ENCODE data around the gene PSG3. TPM values are rescaled to one million over a fixed set of nuclear protein-coding genes. Genes with fewer than 3 reads are reported as not detected.
"Not testable (repeated sequence)": the region's sequence is repeated elsewhere in the genome, so short reads cannot be mapped to it uniquely, and the experiment has no call there.

PSG3 gene
- total RNA-seq (2021) = not detected in 2 replicates
- long read RNA-seq = 0 reads

GRCh38 chr19:42740381-42740780 is at the start of gene PSG3:
TSS of gene PSG3 (minus strand) at chr19:42740481. CDS start at chr19:42740384, 97 bp downstream.
- not testable (repeated sequence) for H2BK5ac ChIP-seq (ENCODE audit: insufficient read length, low read length); H2AFZ ChIP-seq (ENCODE audit: low read length); H4K8ac ChIP-seq (replicated peaks; ENCODE audit: insufficient read length, low read depth, low read length); H3K9ac ChIP-seq (ENCODE audit: extremely low read depth, insufficient read length, low read length); H4K20me1 ChIP-seq (ENCODE audit: control insufficient read depth, insufficient read depth, insufficient read length); H3K56ac ChIP-seq (ENCODE audit: insufficient read length, low read depth, low read length); H2BK20ac ChIP-seq (ENCODE audit: low read depth, low read length, poor library complexity, severe bottlenecking); H3K14ac ChIP-seq (ENCODE audit: insufficient read depth, low read length); H2BK120ac ChIP-seq (ENCODE audit: low read depth, low read length, poor library complexity, severe bottlenecking); H3K18ac ChIP-seq (ENCODE audit: insufficient read length, low read depth, low read length); H3K79me1 ChIP-seq (ENCODE audit: insufficient read depth, low read depth, low read length, poor library complexity, severe bottlenecking); H3K4ac ChIP-seq (ENCODE audit: low read depth, low read length); H3K4me1 ChIP-seq (ENCODE audit: insufficient read depth, low read length); H2AK5ac ChIP-seq (ENCODE audit: insufficient read length, low read length); H3K23me2 ChIP-seq (ENCODE audit: insufficient read length, low read depth, low read length, poor library complexity, severe bottlenecking); H3K27ac ChIP-seq (ENCODE audit: insufficient read length, low read depth, low read length); H3T11ph ChIP-seq (ENCODE audit: low read length); H2BK12ac ChIP-seq (ENCODE audit: insufficient read length, low read depth, low read length); H4K91ac ChIP-seq (ENCODE audit: insufficient read length, low read depth, low read length); DNase-seq; H3K79me2 ChIP-seq (ENCODE audit: insufficient read depth, low read length); H3K27me3 ChIP-seq (ENCODE audit: insufficient read depth, low read length); H3K4me2 ChIP-seq (ENCODE audit: insufficient read depth, insufficient read length, low read length); H2BK15ac ChIP-seq (ENCODE audit: low read depth, low read length); H3K4me3 Mint-ChIP-seq; H3K23ac ChIP-seq (ENCODE audit: insufficient read length, low read depth, low read length); H4K5ac ChIP-seq (ENCODE audit: insufficient read length, low read depth, low read length); H3K27me3 Mint-ChIP-seq (ENCODE audit: low read depth); H3K4me1 Mint-ChIP-seq; H3K27ac Mint-ChIP-seq
- peaks cover 45% of the 10 kb centered on the region for H3K9me3 ChIP-seq (ENCODE audit: control insufficient read depth, low read depth, low read length)
- Mint-ChIP-seq H3K9me3 (peaks cover 92 to 94% of the 10 kb centered on the region in 2 experiments), H3K36me3 (ENCODE audit: insufficient read depth in 1 of 3, low read depth in 3 of 3) (peaks cover 8 to 27% (median 15%) of the 10 kb centered on the region in 3 experiments; a peak in 6 of 7 replicates)
- WGBS (ENCODE audit: extremely low coverage, insufficient read length, low lambda C conversion rate) = no CpG with 5 or more reads among the region's 4 CpGs

- not testable (repeated sequence) for H2AK5ac ChIP-seq (ENCODE audit: insufficient read length, low read length); H4K91ac ChIP-seq (ENCODE audit: insufficient read length, low read depth, low read length); H2BK12ac ChIP-seq (ENCODE audit: insufficient read length, low read depth, low read length); H2BK5ac ChIP-seq (ENCODE audit: insufficient read length, low read length); H3K27me3 ChIP-seq (ENCODE audit: insufficient read depth, low read length); H2BK20ac ChIP-seq (ENCODE audit: low read depth, low read length, poor library complexity, severe bottlenecking); H3K23me2 ChIP-seq (ENCODE audit: insufficient read length, low read depth, low read length, poor library complexity, severe bottlenecking); H3K36me3 Mint-ChIP-seq (ENCODE audit: insufficient read depth in 1 of 3, low read depth in 3 of 3); H4K5ac ChIP-seq (ENCODE audit: insufficient read length, low read depth, low read length); H4K8ac ChIP-seq (replicated peaks; ENCODE audit: insufficient read length, low read depth, low read length); H3K4me3 Mint-ChIP-seq; H3T11ph ChIP-seq (ENCODE audit: low read length); H2BK120ac ChIP-seq (ENCODE audit: low read depth, low read length, poor library complexity, severe bottlenecking); H3K18ac ChIP-seq (ENCODE audit: insufficient read length, low read depth, low read length); H2BK15ac ChIP-seq (ENCODE audit: low read depth, low read length); H3K4ac ChIP-seq (ENCODE audit: low read depth, low read length); H3K14ac ChIP-seq (ENCODE audit: insufficient read depth, low read length); H3K27ac Mint-ChIP-seq; H3K9ac ChIP-seq (ENCODE audit: extremely low read depth, insufficient read length, low read length); H3K23ac ChIP-seq (ENCODE audit: insufficient read length, low read depth, low read length); H3K4me2 ChIP-seq (ENCODE audit: insufficient read depth, insufficient read length, low read length); H3K79me1 ChIP-seq (ENCODE audit: insufficient read depth, low read depth, low read length, poor library complexity, severe bottlenecking); H3K27ac ChIP-seq (ENCODE audit: insufficient read length, low read depth, low read length); H3K4me1 ChIP-seq (ENCODE audit: insufficient read depth, low read length); H3K27me3 Mint-ChIP-seq (ENCODE audit: low read depth); H3K56ac ChIP-seq (ENCODE audit: insufficient read length, low read depth, low read length); H3K4me1 Mint-ChIP-seq; H4K20me1 ChIP-seq (ENCODE audit: control insufficient read depth, insufficient read depth, insufficient read length); DNase-seq; H2AFZ ChIP-seq (ENCODE audit: low read length); H3K79me2 ChIP-seq (ENCODE audit: insufficient read depth, low read length)
- no CpG with 5 or more reads among the region's 2 CpGs for WGBS (ENCODE audit: extremely low coverage, insufficient read length, low lambda C conversion rate)
- H3K9me3 ChIP-seq (ENCODE audit: control insufficient read depth, low read depth, low read length) = peaks cover 48% of the 10 kb centered on the region
- H3K9me3 Mint-ChIP-seq = peaks cover 84 to 85% of the 10 kb centered on the region in 2 experiments
Observed at GRCh38 chr19:42788766-42789165, 48.5 kb upstream of the PSG3 start.

Measured in H9 (cell line).